Stimulated activated CD4-positive, alpha-beta T cell treated with anti-CD3 and anti-CD28 coated beads, Interleukin-2, amount 100 ng/mL, for 48 hours (primary cell): Measurements from ENCODE around the gene RARB.

Experiments used
- DNase-seq, 2 donors: peaks; one replicate each; pipeline ENCODE4 v3.0.0-alpha.2; 2020

RARB gene

DNA sequence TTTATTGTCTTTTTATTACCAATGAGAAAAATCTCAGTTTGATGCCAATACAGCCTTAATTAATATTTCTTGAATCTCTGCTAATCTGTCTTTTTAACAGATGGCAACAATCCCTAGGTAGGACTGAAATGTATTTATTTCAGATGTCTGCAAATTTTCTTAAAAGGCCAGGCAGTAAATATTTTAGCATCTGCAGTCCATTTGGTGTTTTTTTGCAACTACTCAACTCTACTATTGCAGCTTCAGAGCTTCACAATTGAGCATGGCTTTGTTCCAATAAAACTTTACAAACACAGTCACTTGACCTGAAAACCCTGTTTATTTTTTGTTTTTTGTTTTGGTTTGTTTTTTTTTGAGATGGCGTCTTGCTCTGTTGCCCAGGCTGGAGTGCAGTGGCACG is 82.7 kb downstream of the RARB start:
- no peak for DNase-seq

DNA sequence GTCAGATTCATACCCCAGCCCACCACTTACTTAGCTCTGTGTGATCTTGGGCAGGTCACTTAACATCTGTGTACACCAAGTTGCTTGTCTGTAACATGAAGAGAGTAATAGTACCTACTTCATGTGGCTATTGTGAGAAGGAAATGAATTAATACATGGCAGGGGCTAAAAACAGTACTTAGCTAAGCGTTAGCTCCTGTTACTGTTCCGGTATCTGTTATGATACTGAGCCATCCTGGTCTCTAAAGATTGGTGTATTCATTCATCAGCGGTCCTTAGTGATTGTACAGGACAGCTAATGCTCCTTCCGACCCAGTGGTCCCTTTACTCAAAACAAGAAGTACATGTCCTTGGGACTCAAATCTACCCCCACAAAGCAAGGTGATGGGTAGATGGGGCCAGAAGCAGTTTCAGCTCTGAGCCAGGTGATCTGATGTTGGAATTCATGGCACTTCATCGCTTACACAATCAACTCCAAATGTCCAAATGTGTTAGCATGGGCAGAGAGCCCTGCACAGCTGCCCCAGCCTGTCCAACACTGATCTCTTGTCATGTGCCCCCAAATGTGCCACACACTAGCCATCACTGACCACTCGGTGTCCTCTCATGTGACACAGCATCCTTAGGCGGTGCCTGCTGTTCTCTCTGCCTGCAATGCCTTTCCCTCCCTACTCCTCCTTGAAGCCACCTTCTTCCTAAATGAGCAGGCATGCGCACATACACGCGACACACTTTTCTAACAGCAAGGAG is 84.1 kb downstream of the RARB start:
- DNase-seq, result no peak

DNA sequence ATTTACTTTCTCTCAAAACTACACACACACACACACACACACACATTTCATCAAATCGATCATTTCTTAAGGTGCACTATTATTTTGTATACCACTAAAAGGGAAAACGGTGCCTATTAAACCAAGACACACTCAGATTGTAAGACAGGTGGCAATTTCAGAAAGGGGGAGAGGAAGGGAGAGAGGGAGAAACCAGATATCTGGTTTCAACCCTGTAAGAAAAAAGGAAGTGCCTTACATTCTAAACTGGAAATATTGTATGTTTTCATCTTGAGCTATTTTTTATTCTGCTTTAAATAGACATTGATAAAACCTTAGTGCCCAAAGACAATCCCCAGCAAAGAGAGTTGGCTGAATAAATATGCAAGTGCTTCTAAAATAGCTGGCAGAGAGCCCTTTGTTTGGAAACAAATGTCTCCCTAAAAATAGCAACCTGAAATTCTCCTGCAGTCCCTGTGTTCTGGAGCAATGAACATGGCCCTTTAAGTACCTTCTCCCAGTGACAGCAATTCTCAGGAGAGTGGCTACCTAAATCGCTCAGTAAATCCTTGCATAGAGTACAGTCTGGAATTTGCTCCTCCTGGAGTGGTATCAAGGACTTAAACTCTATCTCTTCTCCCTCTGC is 85.7 kb downstream of the RARB start:
- no peak for DNase-seq

DNA sequence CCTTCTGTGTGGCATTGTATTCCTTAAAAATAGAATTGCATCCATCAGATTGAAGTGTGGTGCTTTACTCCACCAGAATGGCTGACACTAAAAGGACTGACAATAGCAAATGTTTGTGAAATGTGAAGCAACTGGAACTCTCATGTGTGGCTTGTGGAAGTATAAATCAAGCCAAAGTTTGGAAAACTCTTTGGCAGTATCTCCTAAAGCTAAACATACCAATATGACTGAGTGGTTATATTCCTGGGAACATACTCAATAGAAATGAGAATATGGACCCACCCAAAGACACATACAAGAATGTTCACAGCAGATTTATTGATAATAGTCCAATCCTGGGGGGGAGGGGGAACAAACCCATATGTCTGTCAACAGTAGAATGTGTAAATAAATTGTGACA is 87.1 kb downstream of the RARB start:
- DNase-seq, result no peak

DNA sequence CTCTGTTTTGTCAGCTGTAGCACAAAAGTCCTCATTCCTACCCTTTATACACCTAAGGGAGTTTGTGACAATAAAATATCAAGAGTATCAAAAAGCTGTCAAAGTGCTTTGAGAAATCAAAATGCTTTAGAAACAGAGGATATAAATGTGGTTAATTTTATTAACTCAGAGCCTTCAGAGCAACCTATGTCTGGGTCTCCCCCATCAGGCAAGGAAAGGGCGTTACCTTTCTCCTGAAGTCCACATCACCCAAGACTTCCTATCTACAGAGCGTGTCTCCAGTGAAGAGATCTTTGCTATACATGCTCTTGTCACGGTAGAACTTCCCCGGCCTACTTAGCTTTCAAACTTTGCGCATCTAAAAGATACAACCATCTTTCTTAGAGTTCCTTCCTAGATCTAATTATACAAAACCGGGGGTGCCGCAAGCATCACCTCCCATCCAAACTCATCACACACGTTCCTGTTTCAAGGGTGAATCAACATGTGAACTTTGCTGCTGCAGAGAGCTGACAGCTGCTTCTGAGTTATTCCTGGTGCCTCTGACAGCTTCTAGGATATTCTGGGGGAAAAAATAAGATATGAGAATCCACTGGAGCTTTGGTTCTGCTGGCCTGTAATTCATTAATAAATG is 93.0 kb downstream of the RARB start:
- no peak for DNase-seq

DNA sequence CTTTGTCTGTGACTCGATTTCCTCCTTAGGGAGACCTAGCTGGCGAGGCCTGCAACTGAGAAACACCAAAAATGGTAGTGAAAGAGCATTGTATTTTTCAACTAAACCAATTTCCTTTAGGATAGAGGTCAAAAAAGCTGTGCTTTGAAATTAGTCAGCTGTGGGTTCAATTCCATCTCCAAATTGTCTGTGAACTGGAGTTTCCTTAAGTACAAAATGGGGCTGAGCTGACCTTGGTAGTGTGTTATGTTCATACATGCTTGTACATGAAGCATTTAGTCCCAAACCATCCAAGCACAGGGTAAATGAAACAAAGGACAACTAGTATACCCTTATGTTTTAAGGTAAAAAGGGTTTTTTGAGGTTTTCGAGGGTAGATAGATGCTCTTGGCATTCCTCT is 99.3 kb downstream of the RARB start:
- DNase-seq, result no peak

DNA sequence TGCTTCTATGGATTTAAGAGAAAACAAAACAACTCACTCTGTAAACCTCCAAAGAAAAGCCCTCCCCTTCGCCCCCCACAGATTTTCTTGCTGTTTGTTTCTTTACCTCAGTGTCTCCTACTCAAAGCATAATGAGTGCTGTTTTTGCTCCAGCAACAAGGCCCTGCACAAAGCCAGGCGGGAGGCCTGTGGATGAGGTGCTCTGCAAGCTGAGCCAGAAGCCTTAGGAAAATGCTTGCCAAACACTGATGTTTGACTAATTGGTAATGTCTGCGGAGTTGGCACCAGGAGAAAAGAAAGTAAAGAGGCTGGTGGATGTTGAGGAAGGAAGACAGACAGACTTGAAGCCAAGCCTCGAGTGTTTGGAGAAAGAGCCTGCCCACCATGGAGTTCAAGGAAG is 99.7 kb downstream of the RARB start:
- no peak for DNase-seq

DNA sequence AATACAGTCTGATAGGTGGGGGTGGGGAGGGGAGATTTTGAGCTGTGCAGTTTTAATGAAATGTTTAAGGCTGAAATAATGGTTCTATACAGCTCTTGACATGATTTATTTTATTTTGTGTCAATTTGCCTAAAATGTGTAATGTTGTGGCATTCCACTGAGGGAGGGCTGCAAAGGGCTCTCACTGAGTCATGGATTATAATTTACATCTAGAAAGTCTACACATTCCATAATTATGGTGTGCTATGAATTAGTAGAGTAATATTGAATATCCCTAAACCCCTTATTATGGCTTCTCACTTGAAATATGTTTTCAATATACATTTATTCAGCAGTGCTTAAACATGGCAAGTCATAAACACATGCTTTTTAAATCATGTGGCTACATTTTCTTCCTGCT is 103.9 kb downstream of the RARB start:
- DNase-seq, result no peak

DNA sequence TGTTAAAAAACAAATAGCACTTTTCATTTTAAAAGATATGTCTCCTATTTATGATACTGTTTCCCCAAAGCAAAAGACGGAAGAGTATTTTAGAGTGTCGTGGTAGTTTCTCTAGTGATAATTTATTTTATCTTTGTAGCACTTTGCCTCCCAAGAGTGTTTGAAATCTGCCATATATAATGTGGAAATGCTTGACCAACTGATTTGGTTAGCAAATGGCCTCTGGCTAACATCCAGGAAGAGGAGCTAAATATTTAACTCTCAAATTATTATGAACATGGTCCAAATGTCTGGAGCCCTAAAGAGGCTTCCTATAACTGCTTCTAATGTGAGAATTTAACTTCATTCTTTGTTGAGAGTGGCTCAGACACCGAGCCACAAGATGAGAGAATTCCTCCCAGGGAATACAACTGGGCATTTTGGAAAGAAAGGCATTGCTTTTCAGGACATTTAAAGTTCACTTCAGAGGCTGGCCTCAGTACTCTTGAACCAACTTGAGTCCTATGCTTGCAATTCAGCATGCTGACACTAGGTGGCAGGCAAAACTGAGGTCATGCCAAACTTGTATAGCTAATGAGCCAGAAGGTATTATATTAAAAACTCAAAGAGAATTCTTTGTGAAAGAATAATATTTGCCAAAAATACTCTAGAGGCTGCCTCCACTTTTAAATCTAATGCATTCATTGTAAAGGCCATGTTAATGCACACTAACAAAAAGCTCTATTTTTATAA is 104.5 kb downstream of the RARB start:
- DNase-seq, result peak; percentile 36 to 41

DNA sequence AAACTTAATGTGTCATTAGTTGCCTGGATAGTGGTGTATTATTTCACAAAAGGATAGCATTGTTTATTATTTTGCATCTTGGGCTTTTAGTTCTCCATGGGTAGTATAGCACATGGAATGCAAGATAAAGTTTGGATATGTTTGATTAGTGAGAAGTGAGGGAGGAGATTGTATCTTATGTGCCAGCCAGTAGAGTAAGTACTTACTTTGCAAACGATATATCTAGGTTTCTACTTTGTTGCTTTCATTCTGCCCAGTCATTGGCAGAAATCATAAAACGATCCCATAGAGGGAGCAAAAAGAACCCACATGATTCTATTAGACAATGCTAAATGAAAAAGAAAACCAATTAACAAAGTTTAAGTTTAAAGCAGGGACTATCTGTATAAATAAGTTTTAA is 105.3 kb downstream of the RARB start:
- DNase-seq, result no peak

DNA sequence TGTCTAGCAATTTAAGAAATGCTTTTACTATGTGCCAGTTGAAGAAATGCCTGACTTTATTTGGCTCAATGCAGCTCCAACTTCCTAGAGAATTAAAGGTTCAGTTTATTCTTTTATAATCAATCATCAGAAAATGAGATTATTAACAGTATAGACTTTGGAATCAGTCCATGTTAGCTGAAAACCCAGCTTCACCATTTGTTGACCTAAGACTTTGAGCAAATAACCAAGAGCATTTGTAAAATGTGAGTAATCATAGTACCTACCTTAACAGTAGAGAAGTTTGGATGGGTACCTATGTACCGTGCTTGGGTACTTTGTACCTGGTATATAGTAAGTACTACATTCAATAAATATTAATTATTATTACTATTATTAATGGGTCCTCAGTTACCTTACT is 105.9 kb downstream of the RARB start:
- no peak for DNase-seq

DNA sequence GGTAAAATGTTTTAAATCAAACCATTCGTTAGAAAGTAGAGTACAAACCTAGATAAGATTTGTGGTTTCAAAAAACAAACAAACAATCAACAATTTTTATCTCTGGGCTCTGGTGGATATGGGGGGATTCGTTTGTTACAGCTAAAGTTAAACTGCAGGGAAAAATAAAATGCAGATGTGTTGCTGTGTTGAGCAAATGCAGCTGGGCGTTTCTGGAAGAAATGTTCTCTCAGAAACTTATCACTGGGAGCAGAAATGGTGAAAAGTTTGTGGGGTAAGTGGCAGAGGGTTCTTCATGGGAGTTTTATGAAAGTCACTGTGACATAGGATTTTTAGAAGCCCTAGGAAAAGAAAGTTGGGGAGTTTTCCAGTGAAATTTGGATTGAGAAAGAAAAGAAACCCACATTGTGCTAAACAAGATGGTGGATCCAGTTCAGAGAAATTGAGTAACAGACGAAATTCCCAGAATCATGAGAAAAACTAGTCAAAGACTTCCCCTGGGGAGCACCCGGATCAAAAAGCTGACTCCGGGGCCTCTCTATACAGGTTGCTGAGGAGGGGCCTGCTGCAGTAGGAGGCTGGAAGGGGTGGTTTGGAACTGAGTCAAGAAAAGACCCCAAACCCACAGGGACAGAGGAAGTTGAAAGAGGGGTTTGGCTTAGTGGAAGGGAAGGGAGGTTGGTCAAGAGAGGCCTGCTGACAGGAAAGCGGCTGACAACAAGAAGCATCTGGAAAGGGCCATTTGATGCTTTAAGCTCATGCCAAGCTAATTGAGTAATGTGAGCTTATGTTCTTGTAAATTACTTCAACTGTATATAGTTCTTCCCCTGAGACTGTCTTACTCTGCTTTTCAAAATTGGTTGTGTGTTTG is 108.7 kb downstream of the RARB start:
- DNase-seq, result no peak

DNA sequence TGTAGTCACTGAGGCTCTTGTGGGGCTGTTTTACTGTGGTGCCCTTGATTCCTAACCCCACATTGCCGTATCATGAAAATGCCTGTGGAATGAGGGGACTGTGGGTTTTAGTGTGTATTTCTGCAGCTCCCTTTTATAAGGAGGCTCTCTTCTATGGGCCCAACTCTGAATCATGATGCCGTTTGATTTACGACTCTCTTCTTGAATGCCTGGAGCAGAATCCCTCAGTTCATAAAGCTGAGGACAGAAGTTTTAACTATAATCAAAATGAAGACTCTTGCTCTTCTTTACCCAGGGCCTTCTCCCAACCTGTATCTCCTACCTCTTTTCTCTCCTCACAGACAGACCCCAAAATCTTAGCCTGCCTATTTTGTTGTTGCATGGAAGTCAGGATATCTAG is 109.5 kb downstream of the RARB start:
- no peak for DNase-seq

DNA sequence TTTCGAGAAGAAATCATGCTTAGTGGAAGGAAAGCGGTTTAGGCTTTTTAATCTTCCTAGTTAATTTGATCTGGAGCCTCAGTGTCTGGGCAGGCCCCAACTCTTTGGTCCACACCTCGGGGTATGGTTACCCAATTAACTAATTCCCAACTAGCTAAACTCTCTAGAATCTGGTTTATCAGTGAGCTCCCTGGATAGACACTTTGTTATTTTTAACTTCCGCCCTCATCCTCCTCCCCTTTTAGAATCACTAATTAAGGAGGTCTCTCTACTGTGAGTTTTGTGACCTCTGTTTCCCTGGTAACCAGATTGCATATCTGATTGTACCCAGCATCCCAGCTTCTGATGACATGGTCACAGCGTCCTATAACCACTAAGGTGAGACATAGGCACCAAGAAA is 112.2 kb downstream of the RARB start:
- DNase-seq, result no peak

DNA sequence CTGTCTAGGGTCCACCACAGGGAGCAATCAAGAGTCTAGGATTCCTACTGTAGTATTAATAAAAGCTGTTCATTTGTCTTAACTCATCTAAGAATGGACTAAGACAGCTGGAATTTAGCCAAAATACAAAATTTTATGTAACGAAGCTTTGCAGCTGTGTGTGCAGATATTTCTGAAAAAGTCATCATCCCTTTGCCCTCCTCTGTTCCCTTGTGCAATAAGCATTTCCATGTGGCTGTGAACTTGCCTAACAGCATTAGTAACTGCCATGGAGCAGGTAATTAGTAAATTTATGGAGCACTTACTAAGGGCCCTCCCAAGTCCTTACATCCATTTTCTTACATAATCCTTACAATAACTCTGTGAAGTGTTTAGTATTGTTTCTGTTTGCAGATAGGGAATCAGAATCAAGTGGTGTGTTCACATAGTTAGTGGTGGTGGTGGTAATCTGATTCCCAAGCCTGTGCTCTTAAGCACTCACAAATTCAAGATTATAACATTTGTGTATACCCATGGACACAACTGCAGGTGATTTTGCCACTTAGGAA is 114.5 kb downstream of the RARB start:
- DNase-seq, result no peak

DNA sequence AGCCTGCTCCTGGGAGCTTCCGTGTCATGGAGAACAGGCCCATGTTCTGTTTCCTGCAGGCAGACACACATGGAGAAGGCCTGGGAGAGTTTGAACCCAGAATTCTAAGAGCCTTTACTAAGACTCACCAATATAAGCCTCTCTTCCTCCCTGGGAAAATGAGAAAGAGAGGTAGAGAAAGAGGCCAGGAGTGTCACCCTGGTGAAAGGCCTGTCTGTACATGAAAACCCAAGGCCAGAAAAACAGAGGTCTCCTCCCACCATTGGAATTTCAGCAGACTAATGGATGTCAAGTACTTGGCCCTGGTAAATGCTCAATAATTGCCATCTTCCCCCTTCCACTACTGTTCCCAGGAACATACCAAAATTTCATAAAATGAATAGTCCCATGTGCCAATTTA is 119.0 kb downstream of the RARB start:
- no peak for DNase-seq

DNA sequence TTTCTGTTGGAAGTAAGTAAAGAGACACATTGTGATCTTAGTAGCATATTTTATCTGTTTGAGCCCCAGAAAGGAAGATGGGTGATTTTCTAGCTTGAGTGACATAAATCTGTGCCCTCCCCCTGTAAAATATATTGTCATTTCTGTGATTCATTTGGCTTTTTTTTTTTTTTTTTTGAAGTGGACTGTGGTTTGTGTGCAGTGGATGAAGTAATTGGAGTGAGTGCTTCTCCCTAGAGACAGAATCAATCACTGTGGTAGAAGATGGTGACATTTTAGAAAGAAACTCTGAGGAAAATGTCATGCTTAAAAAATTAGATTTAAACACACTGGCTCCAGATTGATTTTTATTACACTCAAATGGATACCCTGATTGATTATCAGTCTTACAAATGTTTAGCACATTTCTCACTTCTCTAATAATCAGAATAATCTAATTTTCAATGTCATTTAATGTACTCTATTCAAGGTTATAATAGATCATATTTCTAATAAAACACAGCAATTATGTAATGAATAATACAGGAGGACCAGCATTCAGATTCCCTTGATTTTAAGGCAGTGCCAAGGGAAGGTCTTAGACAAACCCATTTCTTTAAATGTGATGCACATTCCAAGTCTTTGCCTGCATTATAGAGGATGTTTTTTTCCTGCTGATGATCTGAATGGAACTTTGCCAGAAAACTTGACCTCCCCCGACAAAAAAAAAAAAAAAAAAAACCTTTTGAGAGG is 120.0 kb downstream of the RARB start:
- no peak for DNase-seq

DNA sequence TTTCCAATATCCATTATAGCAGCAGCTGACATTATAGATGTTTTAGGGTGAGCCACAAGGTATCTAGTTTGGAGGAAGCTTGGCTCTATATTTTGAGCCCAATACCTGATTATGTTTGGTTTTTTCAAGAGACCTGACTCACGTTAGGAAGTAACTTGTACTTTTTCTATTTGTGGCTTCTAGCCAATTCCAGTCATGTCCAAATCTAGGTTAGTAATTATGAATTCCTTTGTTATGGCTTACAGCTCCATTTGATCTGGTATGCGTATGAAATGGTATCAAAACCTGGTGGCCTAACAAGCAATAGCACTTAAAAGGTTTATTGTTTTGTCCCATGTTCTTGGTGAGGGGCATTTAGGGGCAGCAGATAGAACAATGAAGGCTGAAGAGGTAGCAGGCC is 120.8 kb downstream of the RARB start:
- no peak for DNase-seq

DNA sequence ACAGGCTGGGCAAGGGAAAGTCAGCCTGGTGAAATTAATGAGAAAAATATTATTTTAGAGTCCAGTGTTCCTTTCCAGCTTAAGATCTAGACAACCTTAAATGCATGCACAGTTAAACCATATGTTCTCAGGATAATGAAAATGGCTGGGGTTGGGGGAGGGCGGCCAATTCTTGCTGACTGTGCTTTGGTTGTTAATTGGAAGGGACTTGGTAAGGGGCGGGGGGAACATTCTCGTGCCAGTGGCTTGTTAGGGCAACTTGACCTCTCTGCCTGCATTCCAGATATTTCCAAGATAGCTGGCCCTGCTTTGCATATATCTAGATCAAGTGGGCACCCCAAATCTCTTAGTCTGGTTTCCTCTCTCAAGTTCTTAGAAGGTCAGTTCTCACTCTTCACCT is 124.2 kb downstream of the RARB start:
- no peak for DNase-seq

DNA sequence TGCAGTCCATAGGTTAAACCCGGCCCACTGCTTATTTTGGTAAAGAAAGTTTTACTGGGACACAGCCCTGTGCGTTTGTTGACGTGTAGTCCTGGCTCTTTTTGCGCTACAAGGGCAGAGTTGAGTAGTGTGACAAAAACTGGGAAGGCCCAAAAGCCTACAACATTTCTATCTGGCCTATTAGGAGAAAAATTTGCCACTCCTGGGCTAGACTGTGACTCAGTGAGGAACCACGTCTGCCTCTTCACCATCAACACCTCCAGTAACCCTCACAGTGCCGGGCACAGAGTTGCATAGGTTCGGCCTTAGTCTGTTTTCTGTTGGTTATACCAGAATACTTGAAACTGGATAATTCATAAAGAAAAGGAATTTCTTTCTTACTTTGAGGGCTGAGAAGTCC is 126.3 kb downstream of the RARB start:
- DNase-seq, result no peak

DNA sequence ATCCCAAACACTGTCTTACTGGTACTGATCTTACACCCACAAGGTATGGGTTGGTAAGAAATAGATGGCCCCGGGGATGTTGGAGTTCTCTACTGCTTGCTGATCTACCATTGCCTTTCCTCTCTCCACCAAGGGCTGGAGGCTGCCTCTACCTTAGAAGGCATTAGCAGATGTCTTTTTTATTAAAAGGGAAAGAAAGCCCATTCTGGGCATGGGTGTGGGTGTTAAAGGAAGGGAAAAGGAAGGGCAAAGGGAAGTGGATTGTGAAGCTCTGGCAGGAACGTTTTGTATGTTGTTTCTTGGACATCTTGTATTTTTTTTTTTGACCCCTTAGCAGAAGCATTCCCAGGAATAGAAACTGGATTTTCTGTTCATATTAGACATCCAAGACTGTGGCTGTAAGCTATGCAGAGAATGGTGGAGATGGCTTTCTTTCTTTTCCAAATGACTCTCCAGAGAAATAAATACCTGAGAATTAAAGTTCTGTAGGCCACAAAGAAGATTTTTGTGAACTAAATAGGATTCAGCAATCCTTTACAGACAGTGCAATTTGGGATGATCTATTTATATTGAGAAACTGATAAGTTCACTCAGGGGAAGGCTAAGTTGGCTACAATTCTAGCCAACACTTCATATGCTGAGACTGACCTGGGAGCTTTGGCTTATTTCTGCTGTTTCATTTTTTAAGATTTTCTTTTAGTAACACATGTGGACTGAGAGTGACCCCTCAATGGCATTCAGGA is 127.8 kb downstream of the RARB start:
- no peak for DNase-seq
